GM12865 (cell line): ENCODE data around the gene ERBB4.

Experiments
- DNase-seq: peaks from one replicate; pipeline ENCODE4 v3.0.0; 2010; ENCODE audit warnings: low read depth
- H3K4me3 ChIP-seq: 2 replicates; pipeline ENCODE4 v1.5.1; 2011; ENCODE audit warnings: mild to moderate bottlenecking, low read depth, low read length, control low read depth
- TF ChIP-seq, protein P1 (sequence below): IDR thresholded peaks from 2 replicates; pipeline ENCODE4 v1.5.1; 2011; ENCODE audit warnings: low read length, control low read depth, low read depth, inconsistent platforms; ENCODE audit not compliant: insufficient read depth; ENCODE audit errors: missing control alignments

The ERBB4 gene

DNA sequence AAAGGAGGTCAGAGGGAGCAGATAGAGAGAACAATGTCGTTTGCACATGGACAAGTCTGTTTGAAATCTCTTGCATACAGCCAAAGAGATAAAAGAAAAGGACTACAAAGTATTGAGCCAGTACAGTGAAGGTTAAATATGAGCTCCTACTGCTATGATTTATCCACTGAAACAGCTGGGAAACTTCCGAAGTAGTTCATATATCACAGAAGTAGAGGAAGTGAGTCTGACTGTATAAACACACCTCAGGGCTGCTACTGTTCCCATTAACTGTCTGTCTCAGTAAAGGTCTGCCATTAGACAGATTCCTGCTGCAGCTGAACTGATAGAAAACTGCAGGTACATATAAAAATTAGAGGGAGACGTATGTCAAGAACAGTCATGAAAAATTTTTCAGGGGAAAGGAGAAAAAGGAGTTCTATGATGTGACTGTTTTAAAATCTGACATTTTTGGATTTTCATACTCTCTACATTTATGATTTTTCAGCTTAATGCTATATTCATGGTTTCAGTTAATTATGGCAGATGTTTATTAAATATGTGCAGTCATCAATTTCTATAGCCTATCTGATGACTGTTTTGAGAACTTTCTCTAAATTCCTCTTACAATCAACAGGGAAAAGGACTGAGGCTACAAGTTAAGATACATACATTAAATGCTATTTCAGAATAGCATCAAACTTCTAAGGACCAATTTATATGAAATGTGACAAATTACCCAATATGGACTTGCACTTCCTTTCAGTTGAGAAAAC lies 364.7 kb downstream of the ERBB4 start:
- DNase-seq, result no peak

DNA sequence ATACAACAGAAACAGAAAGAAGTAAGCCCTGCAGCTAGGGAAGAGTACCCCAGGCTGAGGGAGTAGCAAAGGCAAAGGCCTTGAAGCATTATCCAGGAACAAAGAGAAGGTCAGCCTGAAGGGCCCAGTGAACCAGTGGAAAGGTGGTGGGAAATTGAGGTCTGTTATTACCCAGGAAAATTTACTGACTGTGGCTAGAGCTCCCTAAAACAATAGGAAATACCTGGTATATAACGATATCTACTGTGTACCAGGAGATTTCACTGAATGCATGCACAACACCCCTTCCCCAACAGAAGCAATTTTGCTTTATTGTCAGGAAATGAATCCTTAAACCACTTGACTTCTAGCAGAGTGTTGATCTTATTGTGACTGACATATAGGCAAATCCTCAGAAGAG lies 365.3 kb downstream of the ERBB4 start:
- TF ChIP-seq, protein P1, sequence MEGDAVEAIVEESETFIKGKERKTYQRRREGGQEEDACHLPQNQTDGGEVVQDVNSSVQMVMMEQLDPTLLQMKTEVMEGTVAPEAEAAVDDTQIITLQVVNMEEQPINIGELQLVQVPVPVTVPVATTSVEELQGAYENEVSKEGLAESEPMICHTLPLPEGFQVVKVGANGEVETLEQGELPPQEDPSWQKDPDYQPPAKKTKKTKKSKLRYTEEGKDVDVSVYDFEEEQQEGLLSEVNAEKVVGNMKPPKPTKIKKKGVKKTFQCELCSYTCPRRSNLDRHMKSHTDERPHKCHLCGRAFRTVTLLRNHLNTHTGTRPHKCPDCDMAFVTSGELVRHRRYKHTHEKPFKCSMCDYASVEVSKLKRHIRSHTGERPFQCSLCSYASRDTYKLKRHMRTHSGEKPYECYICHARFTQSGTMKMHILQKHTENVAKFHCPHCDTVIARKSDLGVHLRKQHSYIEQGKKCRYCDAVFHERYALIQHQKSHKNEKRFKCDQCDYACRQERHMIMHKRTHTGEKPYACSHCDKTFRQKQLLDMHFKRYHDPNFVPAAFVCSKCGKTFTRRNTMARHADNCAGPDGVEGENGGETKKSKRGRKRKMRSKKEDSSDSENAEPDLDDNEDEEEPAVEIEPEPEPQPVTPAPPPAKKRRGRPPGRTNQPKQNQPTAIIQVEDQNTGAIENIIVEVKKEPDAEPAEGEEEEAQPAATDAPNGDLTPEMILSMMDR, result no peak
- no peak for DNase-seq
- no peak overlapping the region for H3K4me3 ChIP-seq

More for the DNA sequence above, 364.7 kb downstream of the ERBB4 start:
- no peak overlapping the region for H3K4me3 ChIP-seq
- TF ChIP-seq, protein P1, result no peak

DNA sequence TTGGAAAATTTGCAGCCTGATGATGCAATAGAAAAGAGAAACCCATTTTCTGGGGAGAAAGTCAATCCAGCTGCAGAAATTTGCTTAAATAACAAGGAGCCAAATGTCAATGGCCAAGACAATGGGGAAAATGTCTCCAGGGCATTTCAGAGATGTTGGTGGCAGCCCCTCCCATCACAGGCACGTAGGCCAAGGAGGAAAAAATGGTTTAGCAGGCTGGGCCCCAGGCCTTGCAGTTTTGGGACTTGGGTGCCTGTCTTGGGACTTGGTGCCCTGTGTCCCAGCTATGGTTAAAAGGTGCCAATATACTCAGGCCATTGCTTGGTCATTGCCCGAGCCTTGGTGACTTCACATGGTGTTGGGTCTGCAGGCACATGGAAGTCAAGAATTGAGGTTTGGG lies 368.2 kb downstream of the ERBB4 start:
- TF ChIP-seq, protein P1, result no peak
- no peak for DNase-seq
- no peak overlapping the region for H3K4me3 ChIP-seq

DNA sequence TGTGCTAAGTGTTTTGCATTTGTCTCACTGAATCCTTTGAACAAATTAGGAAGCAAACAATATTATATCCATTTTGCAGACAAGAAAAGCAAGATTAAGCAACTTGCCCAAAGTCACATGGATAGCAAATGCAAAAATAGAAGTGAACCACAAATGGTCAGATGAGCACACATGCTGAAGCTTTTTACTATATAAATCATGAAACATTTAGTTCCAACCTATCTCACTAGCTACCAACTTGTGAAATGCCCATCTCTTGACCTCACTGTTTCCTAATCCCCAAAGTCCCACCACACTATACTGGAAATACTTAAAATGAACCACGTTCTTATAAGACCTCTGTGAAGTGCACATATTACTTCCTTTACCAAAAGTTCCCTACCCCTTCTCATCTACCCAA lies 380.5 kb downstream of the ERBB4 start:
- DNase-seq, result no peak
- TF ChIP-seq, protein P1, result no peak
- H3K4me3 ChIP-seq, result no peak overlapping the region

DNA sequence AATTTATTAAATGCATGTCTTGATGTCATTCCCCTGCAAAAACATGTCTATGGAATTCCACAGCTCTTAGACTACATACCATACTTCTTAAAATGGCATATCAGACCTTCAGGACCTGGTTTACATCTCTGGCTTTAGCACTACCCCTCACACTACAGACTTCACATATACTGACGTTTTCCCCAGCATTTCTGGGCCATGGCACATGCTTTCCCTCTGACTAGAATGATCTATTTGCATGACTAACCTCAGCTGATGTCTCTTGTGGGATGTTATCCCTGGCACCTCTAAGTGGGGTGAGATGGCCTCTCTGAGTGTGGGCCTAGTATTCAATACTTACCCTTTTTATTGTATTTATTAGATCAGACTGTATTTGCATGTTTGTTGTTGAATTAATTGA lies 381.6 kb downstream of the ERBB4 start:
- no peak for DNase-seq
- no peak overlapping the region for H3K4me3 ChIP-seq
- TF ChIP-seq, protein P1, result no peak

DNA sequence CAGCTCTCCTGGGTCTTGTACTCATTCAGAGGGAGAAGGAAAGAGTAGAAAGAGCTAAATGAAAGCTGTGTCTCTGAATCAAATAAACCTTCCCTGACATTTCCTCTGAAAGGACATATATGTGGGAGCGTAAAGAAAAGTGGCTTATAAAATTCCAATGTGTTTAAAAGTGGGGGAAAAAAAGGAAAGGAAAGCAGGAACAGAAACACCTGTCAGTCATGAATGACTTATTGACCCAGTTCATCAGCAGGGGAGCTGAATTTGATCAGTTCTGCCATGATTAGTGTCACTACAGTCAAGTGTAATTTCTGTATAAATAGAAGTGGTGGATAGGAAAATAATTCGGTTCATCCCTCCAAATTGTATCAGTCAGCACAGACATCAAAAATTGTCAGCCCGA lies 382.5 kb downstream of the ERBB4 start:
- H3K4me3 ChIP-seq, result no peak overlapping the region
- no peak for DNase-seq
- TF ChIP-seq, protein P1, result no peak

DNA sequence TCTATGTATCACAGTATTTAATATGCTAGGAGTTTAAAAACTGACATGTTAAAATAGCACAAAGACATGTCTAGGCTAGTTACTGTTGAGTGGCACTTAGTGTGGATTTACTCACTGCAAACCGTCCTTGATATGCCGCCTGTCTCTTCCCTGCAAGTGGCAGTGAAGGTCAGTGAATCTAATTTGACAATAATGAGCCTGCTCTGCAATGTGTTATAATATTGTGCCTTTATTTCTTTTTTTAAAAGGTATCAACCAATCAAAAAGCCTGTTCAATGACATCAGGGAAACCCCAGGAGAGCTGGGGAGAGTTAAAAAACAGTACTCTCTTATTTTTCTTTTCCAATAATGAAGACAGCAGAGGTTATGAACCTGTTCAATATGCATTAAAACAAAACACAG lies 384.1 kb downstream of the ERBB4 start:
- TF ChIP-seq, protein P1, result no peak
- no peak overlapping the region for H3K4me3 ChIP-seq
- no peak for DNase-seq
